Neuron (in vitro differentiated cells): ENCODE results near the gene CYP8B1.

Experiments
- H2AFZ ChIP-seq: one replicate; pipeline ENCODE4 v1.6.1; 2013; ENCODE audit warnings: low read depth, mild to moderate bottlenecking, inconsistent platforms, low read length, moderate library complexity
- H3K27me3 ChIP-seq: one replicate; pipeline ENCODE4 v1.6.1; 2013; ENCODE audit warnings: low read length; ENCODE audit not compliant: insufficient read depth
- H3K36me3 ChIP-seq: one replicate; pipeline ENCODE4 v1.6.1; 2013; ENCODE audit warnings: low read length; ENCODE audit not compliant: insufficient read depth
- H3K4me1 ChIP-seq: one replicate; pipeline ENCODE4 v1.6.1; 2013; ENCODE audit warnings: low read length; ENCODE audit not compliant: insufficient read depth
- H3K4me3 ChIP-seq: 2 replicates; pipeline ENCODE4 v1.5.1; 2013; ENCODE audit warnings: mild to moderate bottlenecking, low read length, moderate library complexity
- H3K9me3 ChIP-seq: one replicate; pipeline ENCODE4 v1.6.1; 2013; ENCODE audit warnings: low read length

The CYP8B1 gene

DNA sequence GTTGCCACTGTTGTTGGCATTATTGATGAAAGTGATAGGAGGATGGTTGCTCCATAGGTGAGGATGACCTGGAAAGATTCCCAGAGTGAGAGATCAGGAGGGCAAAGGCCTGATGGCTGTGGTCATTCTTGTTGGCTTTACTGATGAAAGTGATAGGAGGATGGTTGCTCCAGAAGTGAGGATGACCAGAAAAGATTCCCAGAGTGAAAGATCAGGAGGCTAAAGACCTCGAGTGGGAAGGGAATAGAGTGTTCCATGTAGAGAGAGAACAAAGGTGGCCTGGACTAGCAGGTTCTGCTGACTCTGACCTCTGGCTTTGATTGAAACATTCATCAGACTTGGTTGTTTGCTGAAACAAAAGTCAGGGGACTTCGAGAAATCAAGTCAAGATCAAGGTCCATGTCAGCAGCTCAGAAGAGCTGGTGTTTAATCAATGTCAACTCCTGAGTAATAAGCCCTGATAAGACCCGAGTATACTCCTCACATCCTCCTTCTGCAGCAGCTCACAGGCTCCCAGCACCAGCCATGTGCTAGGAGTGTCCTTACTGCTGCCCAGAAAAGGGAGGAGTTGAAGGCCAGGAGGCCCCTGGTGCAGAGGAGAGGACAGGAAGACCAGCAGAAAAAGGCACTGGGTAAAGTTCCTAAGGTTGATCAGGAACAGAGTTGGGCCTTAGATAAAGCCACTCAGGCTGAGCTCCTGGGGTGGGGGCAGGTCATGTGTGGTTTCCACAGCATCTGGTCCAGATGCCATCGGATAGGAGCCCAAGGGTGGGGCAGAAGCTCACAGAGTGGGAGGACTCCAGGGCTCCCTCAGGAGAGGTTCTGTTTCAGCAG, 19.9 kb downstream of the CYP8B1 start:
- no peak overlapping the region for H3K4me3 ChIP-seq
- H3K36me3 ChIP-seq = no peaks in the 10 kb centered on the region
- peaks cover 3% of the 10 kb centered on the region for H3K27me3 ChIP-seq
- no peaks in the 10 kb centered on the region for H3K9me3 ChIP-seq
- H3K4me1 ChIP-seq = no peaks in the 10 kb centered on the region
- H2AFZ ChIP-seq = no peak overlapping the region

DNA sequence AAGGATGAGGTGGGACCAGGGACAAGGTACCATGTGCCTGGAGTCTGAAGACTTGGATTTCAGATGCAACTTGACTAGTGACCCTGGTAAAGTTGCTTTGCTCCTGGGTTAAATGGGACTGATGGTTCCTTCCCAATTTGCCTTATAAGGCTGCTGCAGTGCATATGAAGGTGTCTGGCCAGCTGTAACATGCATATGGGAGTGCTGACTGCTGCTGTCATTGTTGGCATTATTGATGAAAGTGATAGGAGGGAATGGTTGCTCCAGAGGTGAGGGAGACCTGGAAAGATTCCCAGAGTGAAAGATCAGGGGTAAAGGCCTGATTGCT, 20.5 kb downstream of the CYP8B1 start:
- Histone ChIP-seq H3K9me3 (no peaks in the 10 kb centered on the region), H3K36me3 (no peaks in the 10 kb centered on the region), H3K27me3 (peaks cover 3% of the 10 kb centered on the region), H3K4me1 (no peaks in the 10 kb centered on the region), H2AFZ (no peak overlapping the region), H3K4me3 (no peak overlapping the region)

DNA sequence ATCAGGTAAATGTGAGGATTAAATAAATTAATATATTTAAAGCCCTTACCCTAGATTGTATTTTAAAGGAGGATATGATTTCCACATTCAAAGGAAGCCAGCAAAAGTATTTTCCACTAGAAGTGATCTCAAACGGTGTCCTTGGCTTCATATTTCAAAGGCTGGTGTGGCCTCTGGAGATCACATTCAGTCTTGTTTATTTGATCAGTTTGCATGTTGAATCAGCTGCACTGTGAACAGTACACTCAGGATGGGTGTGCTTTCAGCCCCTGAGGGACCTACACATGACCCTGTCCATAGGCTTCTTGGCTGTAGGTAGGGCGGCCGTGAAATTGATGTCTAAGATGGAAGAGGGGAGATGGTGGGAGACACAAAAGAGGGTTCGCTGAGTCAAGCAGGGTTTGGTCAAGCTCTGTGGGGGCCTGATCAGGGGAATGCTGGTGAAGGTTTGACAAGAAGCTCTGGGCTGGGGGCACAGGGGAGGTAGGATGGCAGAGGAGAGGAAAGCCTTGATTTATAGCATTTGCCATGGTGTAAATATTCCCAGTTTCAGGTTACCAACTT, 21.9 kb downstream of the CYP8B1 start:
- Histone ChIP-seq H3K36me3 (no peaks in the 10 kb centered on the region), H3K4me3 (no peak overlapping the region), H2AFZ (no peak overlapping the region), H3K4me1 (no peaks in the 10 kb centered on the region), H3K27me3 (peaks cover 3% of the 10 kb centered on the region), H3K9me3 (no peaks in the 10 kb centered on the region)

DNA sequence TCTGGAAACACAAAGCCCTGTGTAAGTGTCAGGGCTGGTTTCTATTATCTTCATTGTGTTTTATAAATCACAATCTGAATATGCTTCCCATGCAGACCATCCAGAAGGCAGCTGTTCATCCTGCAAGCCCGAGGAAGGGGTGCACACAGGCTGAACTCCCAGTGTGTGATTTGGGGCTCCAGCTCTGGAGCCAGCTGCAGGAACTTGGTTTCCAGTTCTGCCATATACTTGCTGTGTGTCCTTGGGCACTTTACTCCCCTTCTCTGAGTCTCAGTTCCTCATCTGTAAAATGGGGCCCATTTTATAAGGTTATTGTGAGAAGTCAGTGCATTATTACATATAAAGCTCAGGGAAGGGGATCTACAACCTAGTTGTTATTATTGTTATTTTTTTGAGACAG, 22.6 kb downstream of the CYP8B1 start:
- H3K36me3 ChIP-seq = no peaks in the 10 kb centered on the region
- no peak overlapping the region for H3K4me3 ChIP-seq
- no peaks in the 10 kb centered on the region for H3K4me1 ChIP-seq
- H3K9me3 ChIP-seq = no peaks in the 10 kb centered on the region
- no peak overlapping the region for H2AFZ ChIP-seq
- peaks cover 3% of the 10 kb centered on the region for H3K27me3 ChIP-seq

DNA sequence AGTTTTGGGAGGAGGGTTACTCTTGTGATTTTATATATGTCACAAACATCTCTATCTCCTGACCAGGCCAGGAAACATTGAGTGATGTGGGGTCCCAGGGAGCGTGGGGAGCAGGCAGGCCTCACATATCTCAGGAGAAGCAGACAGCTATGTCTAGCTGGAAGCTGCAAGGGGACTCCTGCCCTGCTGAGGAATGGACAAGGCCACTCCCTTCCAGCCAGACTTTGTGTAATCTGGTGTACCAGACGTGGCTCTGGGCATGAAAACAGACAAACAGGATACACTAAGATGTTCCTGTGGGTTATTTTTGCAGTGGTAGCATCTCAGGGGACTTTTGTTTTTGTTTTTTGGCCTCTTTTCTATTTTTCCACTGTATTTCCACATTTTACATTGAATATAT, 23.2 kb downstream of the CYP8B1 start:
- Histone ChIP-seq H2AFZ (no peak overlapping the region), H3K36me3 (no peaks in the 10 kb centered on the region), H3K4me1 (no peaks in the 10 kb centered on the region), H3K4me3 (no peak overlapping the region), H3K27me3 (peaks cover 3% of the 10 kb centered on the region), H3K9me3 (no peaks in the 10 kb centered on the region)

DNA sequence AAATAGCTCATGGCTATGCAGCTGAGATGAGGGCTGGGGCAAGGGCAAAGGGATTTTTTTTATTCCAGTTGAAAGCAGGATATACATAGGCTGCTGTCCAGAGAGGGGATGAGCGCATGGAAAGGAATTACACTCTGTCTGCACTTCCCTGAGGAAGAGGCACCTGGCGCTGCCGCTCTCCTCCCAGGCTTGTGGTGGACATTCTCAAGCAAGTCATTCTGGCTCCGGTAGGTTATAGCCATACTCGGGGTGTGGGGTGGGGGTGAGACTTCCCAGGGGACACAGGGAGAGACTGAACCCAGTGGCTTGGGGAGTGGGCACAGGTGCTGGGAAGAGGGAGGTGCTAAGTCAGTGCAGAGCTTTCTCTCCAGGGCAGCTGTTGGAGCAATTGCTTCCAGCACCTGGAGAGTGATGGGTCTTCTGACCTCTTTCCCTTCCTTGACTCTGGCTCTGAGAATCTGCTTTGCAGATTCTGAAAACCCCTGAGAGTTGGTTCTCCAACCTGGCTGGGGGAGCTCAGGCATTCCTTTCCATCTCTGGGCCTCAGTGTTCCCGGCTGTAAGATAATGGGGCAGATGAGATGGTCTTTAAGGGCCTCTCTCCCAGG, 24.3 kb downstream of the CYP8B1 start:
- H2AFZ ChIP-seq = no peak overlapping the region
- no peaks in the 10 kb centered on the region for H3K36me3 ChIP-seq
- no peak overlapping the region for H3K4me3 ChIP-seq
- H3K27me3 ChIP-seq = peaks cover 7% of the 10 kb centered on the region
- H3K4me1 ChIP-seq = no peaks in the 10 kb centered on the region
- H3K9me3 ChIP-seq = no peaks in the 10 kb centered on the region

DNA sequence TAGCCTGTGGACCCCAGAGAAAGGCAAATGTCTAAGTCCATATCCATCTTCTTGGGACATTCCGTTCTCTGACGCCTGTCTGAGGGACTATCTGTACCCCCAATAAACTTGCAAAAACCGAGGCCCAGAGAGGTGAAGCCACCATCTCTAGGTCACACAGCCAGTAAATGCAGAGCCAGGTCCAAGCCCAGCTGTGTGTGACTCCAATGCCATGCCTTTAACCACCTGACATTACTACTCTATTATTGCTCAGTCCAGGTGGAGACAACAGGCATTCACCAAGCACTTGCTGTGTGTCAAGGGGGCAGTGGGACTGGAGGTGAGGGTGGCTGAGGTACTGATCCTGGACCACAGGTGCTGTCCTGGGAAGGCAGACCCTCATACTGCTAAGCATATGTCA, 25.4 kb downstream of the CYP8B1 start:
- Histone ChIP-seq H3K36me3 (no peaks in the 10 kb centered on the region), H2AFZ (no peak overlapping the region), H3K27me3 (peaks cover 8% of the 10 kb centered on the region), H3K4me3 (no peak overlapping the region), H3K4me1 (no peaks in the 10 kb centered on the region), H3K9me3 (no peaks in the 10 kb centered on the region)

DNA sequence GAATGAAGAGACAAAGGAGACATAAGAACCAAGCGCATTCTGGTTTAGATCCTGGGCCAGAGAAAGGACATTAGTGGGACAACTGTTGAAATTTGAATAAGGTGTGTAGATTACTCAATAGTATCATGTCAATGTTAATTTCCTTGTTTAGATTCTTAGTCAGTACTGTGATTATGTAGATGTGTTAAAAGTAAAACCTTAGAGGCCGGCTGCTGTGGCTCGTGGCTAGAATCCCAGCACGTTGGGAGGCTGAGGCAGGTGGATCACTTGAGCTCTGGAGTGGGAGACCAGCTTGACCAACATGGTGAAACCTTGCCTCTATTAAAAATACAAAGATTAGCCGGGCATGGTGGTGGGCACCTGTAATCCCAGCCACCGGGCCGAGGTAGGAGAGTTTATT, 26.7 kb downstream of the CYP8B1 start:
- no peaks in the 10 kb centered on the region for H3K4me1 ChIP-seq
- no peak overlapping the region for H2AFZ ChIP-seq
- no peak overlapping the region for H3K4me3 ChIP-seq
- H3K27me3 ChIP-seq = peaks cover 8% of the 10 kb centered on the region
- H3K9me3 ChIP-seq = no peaks in the 10 kb centered on the region
- no peaks in the 10 kb centered on the region for H3K36me3 ChIP-seq

DNA sequence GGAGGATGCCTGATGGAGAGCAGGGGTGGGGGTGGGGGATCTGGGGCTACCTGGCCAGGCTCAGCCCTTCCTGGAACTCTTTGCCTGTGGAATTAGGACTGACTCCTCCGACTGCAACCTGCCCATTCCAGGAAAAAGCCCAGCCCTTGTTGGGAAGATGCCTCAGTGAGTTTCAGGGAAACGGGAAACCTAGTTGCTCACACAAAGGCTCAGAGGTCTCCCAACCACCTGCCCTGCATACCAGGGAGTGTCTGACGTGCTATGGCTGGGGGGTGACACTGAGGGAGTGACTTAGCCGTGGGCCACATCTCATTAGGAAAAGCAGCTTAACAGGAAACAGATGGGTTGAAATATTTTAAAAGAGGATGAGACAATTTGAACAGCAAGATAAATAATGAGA, 27.9 kb downstream of the CYP8B1 start:
- Histone ChIP-seq H2AFZ (no peak overlapping the region), H3K27me3 (peaks cover 8% of the 10 kb centered on the region), H3K36me3 (no peaks in the 10 kb centered on the region), H3K4me3 (no peak overlapping the region), H3K9me3 (no peaks in the 10 kb centered on the region), H3K4me1 (no peaks in the 10 kb centered on the region)

DNA sequence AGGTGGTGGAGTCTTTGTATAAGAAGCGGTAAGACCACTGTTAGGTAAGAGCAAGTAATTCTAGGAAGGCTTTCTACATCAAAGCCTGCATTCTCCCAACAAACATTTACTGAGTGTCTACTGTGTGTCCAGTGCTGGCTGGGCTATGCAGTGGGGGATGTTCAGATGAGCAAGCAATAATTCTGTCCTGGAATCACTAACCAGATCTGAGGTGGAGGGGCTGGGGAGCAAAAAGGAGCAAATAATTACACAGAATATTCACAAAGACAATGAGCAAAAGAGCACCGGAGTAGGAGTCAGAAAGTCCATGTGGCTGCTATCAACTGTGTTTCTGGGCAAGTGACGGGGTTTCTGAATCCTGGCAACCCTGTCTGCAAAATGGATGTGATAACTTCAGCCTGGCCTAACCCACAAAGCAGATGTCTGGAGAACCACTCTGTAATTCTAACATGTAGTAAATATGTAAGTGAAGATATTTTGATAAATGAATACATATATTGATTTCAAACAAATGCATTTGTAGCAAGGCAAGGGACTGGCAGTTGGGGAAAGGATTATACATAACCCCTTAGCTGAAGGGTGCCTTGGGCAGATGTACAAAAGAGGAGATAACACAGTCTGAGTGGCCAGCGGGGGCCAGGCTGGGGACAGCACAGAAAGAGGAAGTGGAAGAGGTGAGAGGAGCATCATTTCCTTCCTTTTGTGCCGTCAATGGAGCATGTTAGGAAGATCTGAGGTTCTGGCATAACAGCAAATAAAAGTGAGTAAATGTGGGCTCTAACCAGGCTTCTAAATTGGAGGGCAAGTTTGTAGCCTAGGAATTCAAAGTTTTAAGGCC, 28.8 kb downstream of the CYP8B1 start:
- Histone ChIP-seq H3K36me3 (no peaks in the 10 kb centered on the region), H3K4me1 (no peaks in the 10 kb centered on the region), H3K4me3 (no peak overlapping the region), H2AFZ (no peak overlapping the region), H3K9me3 (no peaks in the 10 kb centered on the region), H3K27me3 (peaks cover 8% of the 10 kb centered on the region)

DNA sequence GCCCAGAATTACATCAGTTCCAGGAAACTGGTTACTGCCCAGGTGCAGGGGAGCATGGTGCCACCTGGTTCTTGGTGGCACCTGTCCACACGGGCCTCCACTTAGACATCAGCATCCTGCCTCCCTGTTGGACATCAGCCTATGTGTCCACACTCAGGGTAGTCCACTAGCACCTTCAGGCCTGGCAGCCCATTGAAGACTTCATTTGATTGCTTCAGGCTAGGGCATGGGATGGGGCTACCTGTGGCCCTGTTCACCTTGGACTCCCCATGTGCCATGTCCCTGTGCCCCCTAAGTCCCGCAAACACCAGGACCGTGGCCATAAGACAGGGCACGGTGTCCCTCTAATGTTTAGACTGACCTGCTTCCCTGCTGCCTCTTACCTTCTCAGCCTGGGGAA, 30.9 kb downstream of the CYP8B1 start:
- Histone ChIP-seq H3K27me3 (peaks cover 4% of the 10 kb centered on the region), H3K36me3 (no peaks in the 10 kb centered on the region), H3K4me3 (no peak overlapping the region), H3K4me1 (no peaks in the 10 kb centered on the region), H2AFZ (no peak overlapping the region), H3K9me3 (no peaks in the 10 kb centered on the region)

DNA sequence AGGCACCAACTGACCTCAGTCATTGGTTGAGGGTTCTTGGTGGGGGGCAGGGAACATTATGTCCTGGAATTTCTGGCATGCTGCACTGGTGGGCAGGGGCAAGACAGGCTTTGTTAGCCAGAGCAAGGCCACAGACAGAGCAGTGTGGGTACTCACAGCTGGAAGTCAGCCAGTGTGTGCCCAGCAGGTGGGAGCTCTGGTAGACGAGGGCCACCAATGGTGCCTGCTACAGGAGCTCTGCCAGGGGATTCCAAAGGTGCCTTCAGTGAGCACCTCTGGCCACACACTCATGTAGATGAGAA, 31.3 kb downstream of the CYP8B1 start:
- H2AFZ ChIP-seq = no peak overlapping the region
- no peaks in the 10 kb centered on the region for H3K4me1 ChIP-seq
- no peak overlapping the region for H3K4me3 ChIP-seq
- H3K27me3 ChIP-seq = peaks cover 4% of the 10 kb centered on the region
- H3K36me3 ChIP-seq = no peaks in the 10 kb centered on the region
- no peaks in the 10 kb centered on the region for H3K9me3 ChIP-seq

DNA sequence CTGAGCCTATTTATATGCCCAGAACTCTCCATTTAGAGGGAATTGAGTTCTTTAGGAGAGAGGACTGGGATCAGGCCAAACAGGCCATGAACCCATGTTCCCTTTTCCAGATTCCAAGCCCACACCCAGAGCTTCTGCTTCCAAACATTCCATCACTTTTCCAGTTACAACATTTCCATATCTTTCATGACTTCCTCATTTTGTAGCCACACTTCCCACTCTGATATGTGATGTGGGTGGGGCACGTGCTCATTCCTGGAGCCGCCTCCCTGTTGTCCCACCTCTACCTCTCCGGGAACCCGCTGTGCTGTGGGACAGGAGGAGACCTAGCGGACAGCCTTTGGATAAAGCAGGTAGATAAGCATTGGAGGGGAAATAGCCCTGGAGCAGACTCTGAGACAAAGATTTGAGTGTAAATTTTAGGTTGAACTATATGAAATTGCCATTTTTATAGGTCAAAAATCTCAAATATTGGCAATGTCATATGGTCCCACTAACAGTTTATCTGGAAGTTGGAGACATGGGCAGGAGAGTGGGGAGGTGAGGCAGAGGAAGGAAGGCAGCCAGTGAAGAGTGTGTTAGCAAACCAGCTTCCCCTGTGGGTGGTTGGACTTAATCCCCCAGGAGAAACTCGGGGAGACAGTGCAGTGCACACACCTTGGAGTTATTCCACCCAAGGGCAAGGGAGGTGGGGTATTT, 31.8 kb downstream of the CYP8B1 start:
- Histone ChIP-seq H3K4me1 (no peaks in the 10 kb centered on the region), H2AFZ (no peak overlapping the region), H3K9me3 (no peaks in the 10 kb centered on the region), H3K36me3 (no peaks in the 10 kb centered on the region), H3K27me3 (peaks cover 4% of the 10 kb centered on the region), H3K4me3 (no peak overlapping the region)
